SK-N-MC (cell line): Measurements from ENCODE around the gene ALKBH5.

Source experiments
- DNase-seq: peaks from one replicate; pipeline ENCODE4 v3.0.0-alpha.2; 2011; ENCODE audit warnings: low read depth, low spot score
- H3K27ac ChIP-seq: fragments of 200-600 bp; sonication (generic); 2 replicates; pipeline ENCODE4 v1.5.1; 2016; ENCODE audit warnings: mixed run types
- H3K36me3 ChIP-seq: fragments of 200-600 bp; sonication (generic); 2 replicates; pipeline ENCODE4 v1.6.1; 2017; ENCODE audit warnings: antibody characterized with exemption, low read length, mixed read lengths; ENCODE audit not compliant: insufficient read depth
- H3K4me3 ChIP-seq: fragments of 200-600 bp; sonication (generic); 2 replicates; pipeline ENCODE4 v1.5.1; 2016
- H3K9ac ChIP-seq: fragments of 200-600 bp; sonication (generic); 2 replicates; pipeline ENCODE4 v1.8.0; 2017; ENCODE audit warnings: mixed run types, mixed read lengths; ENCODE audit not compliant: insufficient read length
- H3K9me3 ChIP-seq: fragments of 200-600 bp; sonication (generic); 2 replicates; pipeline ENCODE4 v1.6.1; 2017; ENCODE audit warnings: low read depth, mild to moderate bottlenecking, antibody characterized with exemption, low read length, moderate library complexity, mixed read lengths
- EZH2 ChIP-seq: fragments of 200-600 bp; sonication (generic); IDR thresholded peaks from one replicate; pipeline ENCODE4 v1.6.1; 2017; ENCODE audit warnings: antibody characterized with exemption
- FOXP2 ChIP-seq: optimal IDR thresholded peaks from 2 replicates; pipeline ENCODE3; 2011; ENCODE audit warnings: mild to moderate bottlenecking, moderate library complexity; ENCODE audit not compliant: insufficient read depth; ENCODE audit errors: extremely low read length, control extremely low read depth
- POLR2AphosphoS5 ChIP-seq: IDR thresholded peaks from 2 replicates; pipeline ENCODE4 v1.6.1; 2012; ENCODE audit warnings: mild to moderate bottlenecking, low read depth, low read length, borderline replicate concordance

The ALKBH5 gene

GRCh38 chr17:18183334-18184142, at the start of gene ALKBH5:
Gene ALKBH5 (plus strand): TSS chr17:18183828. CDS start chr17:18184244, 416 bp downstream.
- TF ChIP-seq EZH2 (no peak), POLR2AphosphoS5 (no peak; the same call in none of the 2 replicates), FOXP2 (no peak)
- H3K36me3 ChIP-seq = peaks cover 17% of the 10 kb centered on the region; the same call in 1 of the 2 replicates
- peak within 1 kb of the TSS; percentile 97 for H3K9ac ChIP-seq
- H3K27ac ChIP-seq = peak within 1 kb of the TSS; percentile 99
- peak within 1 kb of the TSS; percentile 93 for H3K4me3 ChIP-seq
- peak; percentile 89 for DNase-seq
- H3K9me3 ChIP-seq = no peaks in the 10 kb centered on the region

GRCh38 chr17:18136357-18136756, 47.3 kb upstream of the ALKBH5 start:
- H3K4me3 ChIP-seq = no peak overlapping the region
- TF ChIP-seq POLR2AphosphoS5 = no peak
- no peak for TF ChIP-seq FOXP2
- TF ChIP-seq EZH2 = no peak
- DNase-seq = no peak
- no peaks in the 10 kb centered on the region for H3K9me3 ChIP-seq
- H3K27ac ChIP-seq = no peak overlapping the region
- no peaks in the 10 kb centered on the region for H3K36me3 ChIP-seq
- H3K9ac ChIP-seq = no peak overlapping the region

- no peaks in the 10 kb centered on the region for H3K36me3 ChIP-seq
- no peak for DNase-seq
- TF ChIP-seq POLR2AphosphoS5 = no peak
- no peak for TF ChIP-seq EZH2
- no peak for TF ChIP-seq FOXP2
- H3K9ac ChIP-seq = no peak overlapping the region
- no peak overlapping the region for H3K4me3 ChIP-seq
- no peaks in the 10 kb centered on the region for H3K9me3 ChIP-seq
- no peak overlapping the region for H3K27ac ChIP-seq
These were observed 45.4 kb upstream of the ALKBH5 start for GRCh38 chr17:18138065-18138749.

DNA sequence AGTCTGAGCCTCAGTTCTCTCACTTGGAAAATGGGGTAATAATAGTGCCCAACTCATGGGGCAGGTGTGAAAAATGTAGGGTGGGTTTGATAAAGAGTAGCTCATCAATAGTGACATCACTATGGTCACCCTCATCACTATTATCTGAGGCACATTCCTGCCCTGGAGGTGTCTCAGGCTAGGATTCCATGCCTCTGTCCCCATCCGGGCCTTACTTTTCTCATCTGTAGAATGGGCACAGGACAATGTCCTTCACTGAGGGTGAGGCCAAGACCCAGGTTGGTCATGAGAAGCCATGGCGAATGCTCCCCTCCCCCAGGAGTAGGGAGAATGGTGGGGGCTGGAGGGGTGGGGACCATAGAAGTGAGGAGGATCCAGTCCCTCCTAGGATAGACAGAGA, 44.5 kb upstream of the ALKBH5 start:
- Histone ChIP-seq H3K4me3 (no peak overlapping the region), H3K27ac (no peak overlapping the region), H3K9me3 (no peaks in the 10 kb centered on the region), H3K36me3 (no peaks in the 10 kb centered on the region), H3K9ac (no peak overlapping the region)
- no peak for TF ChIP-seq FOXP2
- no peak for TF ChIP-seq POLR2AphosphoS5
- TF ChIP-seq EZH2 = no peak
- no peak for DNase-seq

- no peak for DNase-seq
- Histone ChIP-seq H3K4me3 (no peak overlapping the region), H3K9me3 (no peaks in the 10 kb centered on the region), H3K9ac (no peak overlapping the region), H3K27ac (no peak overlapping the region), H3K36me3 (no peaks in the 10 kb centered on the region)
- no peak for TF ChIP-seq FOXP2
- no peak for TF ChIP-seq EZH2
- TF ChIP-seq POLR2AphosphoS5 = no peak
These were observed 44.1 kb upstream of the ALKBH5 start for GRCh38 chr17:18139498-18139897.

DNA sequence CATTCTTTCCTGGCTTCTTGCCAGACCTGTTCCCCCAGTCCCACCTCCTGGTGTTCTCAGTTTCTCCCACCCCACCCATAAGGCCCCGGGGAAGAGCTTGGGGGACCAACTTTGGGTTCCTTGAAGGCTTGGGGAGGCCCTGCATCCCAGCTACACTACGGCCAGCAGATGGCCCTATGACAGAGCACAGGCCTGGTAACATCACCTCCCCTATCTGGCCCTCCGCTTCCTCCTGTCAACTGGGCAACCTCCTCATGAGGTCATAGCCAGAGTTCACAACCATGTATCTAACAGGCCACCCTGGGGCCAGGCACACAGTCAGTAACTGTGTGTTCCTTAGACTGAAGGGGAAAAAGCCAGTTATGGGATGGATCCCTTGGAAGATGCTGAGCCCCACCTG, 43.7 kb upstream of the ALKBH5 start:
- no peak overlapping the region for H3K4me3 ChIP-seq
- no peak for DNase-seq
- H3K36me3 ChIP-seq = no peaks in the 10 kb centered on the region
- no peak for TF ChIP-seq EZH2
- no peak overlapping the region for H3K9ac ChIP-seq
- no peaks in the 10 kb centered on the region for H3K9me3 ChIP-seq
- no peak overlapping the region for H3K27ac ChIP-seq

GRCh38 chr17:18140648-18141047, 43.0 kb upstream of the ALKBH5 start:
- no peak overlapping the region for H3K4me3 ChIP-seq
- H3K36me3 ChIP-seq = no peaks in the 10 kb centered on the region
- H3K9me3 ChIP-seq = no peaks in the 10 kb centered on the region
- H3K9ac ChIP-seq = no peak overlapping the region
- H3K27ac ChIP-seq = no peak overlapping the region
- TF ChIP-seq EZH2 (no peak), POLR2AphosphoS5 (no peak), FOXP2 (no peak)
- DNase-seq = no peak

DNA sequence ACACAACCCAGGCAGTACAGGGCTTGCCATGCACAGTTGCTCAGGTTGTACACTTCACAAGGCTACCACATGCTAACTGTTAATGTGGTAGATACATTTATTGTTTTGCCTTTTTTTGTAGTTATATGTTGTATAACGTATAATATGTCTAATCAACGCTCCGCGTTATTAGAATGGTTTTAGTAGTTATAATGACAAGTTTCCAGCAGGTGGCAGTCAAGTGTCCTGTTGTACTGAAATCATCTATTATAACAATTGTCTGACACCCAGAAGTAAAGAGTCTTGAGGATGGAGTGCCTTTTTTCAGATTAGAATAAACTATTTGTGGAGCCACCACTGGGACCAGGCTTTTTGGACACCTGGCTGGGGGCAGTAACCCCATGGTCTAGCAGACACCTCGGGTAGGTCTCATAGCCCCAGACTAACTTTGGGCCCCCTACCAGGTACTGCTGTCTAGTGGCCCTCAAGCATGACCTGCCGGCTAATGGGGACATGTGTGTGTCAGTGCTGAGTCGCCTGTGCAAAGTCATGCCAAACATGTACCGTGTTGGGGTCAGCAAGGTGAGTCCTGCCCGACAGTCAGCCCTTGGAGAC, 42.3 kb upstream of the ALKBH5 start:
- no peak overlapping the region for H3K4me3 ChIP-seq
- no peak overlapping the region for H3K27ac ChIP-seq
- H3K9ac ChIP-seq = no peak overlapping the region
- no peaks in the 10 kb centered on the region for H3K9me3 ChIP-seq
- peak; percentile 3 for DNase-seq
- TF ChIP-seq POLR2AphosphoS5 (no peak), FOXP2 (no peak), EZH2 (no peak)
- H3K36me3 ChIP-seq = no peaks in the 10 kb centered on the region
